Lower leg skin (tissue), 4 donors: Measurements from ENCODE around the gene DAB1. TPM values are rescaled to one million over a fixed set of nuclear protein-coding genes. Genes with fewer than 3 reads are reported as not detected.

Experiments used
- DNase-seq, 2 donors: peaks; one replicate each; pipeline ENCODE4 v3.0.0-alpha.2; 2019; ENCODE audit warnings: low spot score in 2 of 2
- H3K4me3 ChIP-seq: fragments of 200-600 bp; sonication (generic); 2 replicates; pipeline ENCODE4 v1.5.1; 2017; ENCODE audit warnings: mild to moderate bottlenecking, low read depth; ENCODE audit not compliant: poor library complexity, severe bottlenecking
- CTCF ChIP-seq, 3 donors: fragments of 450-650 bp; IDR thresholded peaks; one replicate each; pipeline ENCODE4 v1.5.1; 2016; ENCODE audit warnings: antibody characterized with exemption in 3 of 3, mild to moderate bottlenecking in 3 of 3, moderate library complexity in 2 of 3
- POLR2A ChIP-seq, 2 donors: fragments of 450-650 bp; IDR thresholded peaks; one replicate each; pipeline ENCODE4 v1.6.1; 2016 to 2017; ENCODE audit warnings: antibody characterized with exemption in 2 of 2, mild to moderate bottlenecking in 1 of 2, moderate library complexity in 1 of 2
- WGBS, 2 donors: methylation state at CpG; one replicate each; pipeline ENCODE4 v1.1.5; 2018; 5-methylcytosine and 5-hydroxymethylcytosine counted together
- intact Hi-C: fragments of 100-400 bp; cut with DNase I; formaldehyde crosslinking; loops from one replicate; pipeline ENCODE4 v1.15.0; 2023; ENCODE audit warnings: low total_unique reads
- total RNA-seq, 4 donors: library from RNA; depleted of rRNA; stranded (reverse); fragments of >200 nt; gene quantifications; one replicate each; pipeline ENCODE4 v1.1.0, GENCODE V29; 2016

The DAB1 gene
- total RNA-seq, 4 donors from 2014 or later = 0.58 TPM; not detected in 3

GRCh38 chr1:57361516-57361915 lies 62.3 kb downstream of the DAB1 start:
- no peak for TF ChIP-seq CTCF (IDR thresholded peaks at IDR 0.05)
- no peak for TF ChIP-seq POLR2A (IDR thresholded peaks at IDR 0.05)
- no peak overlapping the region for H3K4me3 ChIP-seq
- intact Hi-C loops = no loop called here
- 76 to 81% methylated on average over 2 of the region's 2 CpGs for WGBS, 2 donors
- no peak for DNase-seq

- intact Hi-C loops = no loop called here
- H3K4me3 ChIP-seq = no peak overlapping the region
- no peak for DNase-seq
- TF ChIP-seq CTCF (IDR thresholded peaks at IDR 0.05) (no peak), POLR2A (IDR thresholded peaks at IDR 0.05) (no peak)
- WGBS, 2 donors = 86 to 96% methylated on average over 4 of the region's 4 CpGs
These were observed 62.9 kb downstream of the DAB1 start for GRCh38 chr1:57360846-57361407.

- no peak for TF ChIP-seq POLR2A (IDR thresholded peaks at IDR 0.05)
- TF ChIP-seq CTCF (IDR thresholded peaks at IDR 0.05) = no peak
- 56 to 59% methylated on average over 3 of the region's 3 CpGs for WGBS, 2 donors
- intact Hi-C loops = no loop called here
- H3K4me3 ChIP-seq = no peak overlapping the region
- DNase-seq = no peak
These were observed 66.4 kb downstream of the DAB1 start for GRCh38 chr1:57357462-57357861.

- intact Hi-C loops = no loop called here
- TF ChIP-seq CTCF (IDR thresholded peaks at IDR 0.05) = no peak
- TF ChIP-seq POLR2A (IDR thresholded peaks at IDR 0.05) = no peak
These were observed 70.2 kb downstream of the DAB1 start for GRCh38 chr1:57353654-57354053.

GRCh38 chr1:57350610-57351009 lies 73.2 kb downstream of the DAB1 start:
- 67 to 88% methylated on average over 4 of the region's 4 CpGs for WGBS, 2 donors
- intact Hi-C loops = no loop called here
- H3K4me3 ChIP-seq = no peak overlapping the region
- TF ChIP-seq POLR2A (IDR thresholded peaks at IDR 0.05) = no peak
- no peak for TF ChIP-seq CTCF (IDR thresholded peaks at IDR 0.05)
- no peak for DNase-seq

More at GRCh38 chr1:57353654-57354053, 70.2 kb downstream of the DAB1 start:
- 52 to 53% methylated on average over 4 of the region's 4 CpGs for WGBS, 2 donors
- no peak for DNase-seq
- no peak overlapping the region for H3K4me3 ChIP-seq

- 50 to 55% methylated on average over 1 of the region's 1 CpG for WGBS, 2 donors
- intact Hi-C loops = no loop called here
- DNase-seq = no peak
- no peak for TF ChIP-seq POLR2A (IDR thresholded peaks at IDR 0.05)
- no peak for TF ChIP-seq CTCF (IDR thresholded peaks at IDR 0.05)
- no peak overlapping the region for H3K4me3 ChIP-seq
These were observed 74.9 kb downstream of the DAB1 start for GRCh38 chr1:57348921-57349320.
